ENCODE measurements around the gene STXBP3. TPM values are rescaled to one million over a fixed set of nuclear protein-coding genes. Genes with fewer than 3 reads are reported as not detected.
A peak's percentile ranks its signal among the peaks of the same experiment; 100 is the strongest.

Gene STXBP3
- total and polyA plus RNA-seq, 2 donors (not counting 1 experiment from before 2014, with no cell fraction given), result 55.3 to 71.0 TPM

- no peak for TF ChIP-seq CTCF (conservative IDR thresholded peaks at IDR 0.05 in 1 of 2, IDR thresholded peaks at IDR 0.05 in 1 of 2; ENCODE audit: low read depth in 1 of 2, low read length in 2 of 2)
- no peak for TF ChIP-seq EZH2 (IDR thresholded peaks at IDR 0.05; ENCODE audit: low read length, missing control alignments)
- Histone ChIP-seq H3K79me2 (ENCODE audit: control insufficient read depth, insufficient read depth, low read length) (no peaks in the 10 kb centered on the region), H3K4me1 (ENCODE audit: control insufficient read depth, extremely low read depth, insufficient read depth, low read length) (peaks cover 15% of the 10 kb centered on the region), H2AFZ (ENCODE audit: low read length) (no peak overlapping the region), H3K27ac (ENCODE audit: insufficient read depth, low read length) (peak overlapping the region; percentile 26), H3K4me3 (replicated peaks in 1 of 4; ENCODE audit: control extremely low read depth in 1 of 4, insufficient read depth in 1 of 4, low read depth in 3 of 4, low read length in 4 of 4) (no peak overlapping the region), H3K36me3 (ENCODE audit: control insufficient read depth, insufficient read depth, low read length) (peaks cover 8% of the 10 kb centered on the region), H3K27me3 (ENCODE audit: control insufficient read depth, insufficient read depth, low read length) (no peaks in the 10 kb centered on the region), H4K20me1 (ENCODE audit: control insufficient read depth, extremely low read depth, insufficient read depth, low read length) (no peaks in the 10 kb centered on the region), H3K9me3 (ENCODE audit: control insufficient read depth, insufficient read depth, low read depth, low read length) (no peaks in the 10 kb centered on the region), H3K9ac (ENCODE audit: insufficient read depth, low read length) (no peak overlapping the region), H3K4me2 (ENCODE audit: extremely low read depth, insufficient read depth, low read length) (peak overlapping the region; percentile 86)
- DNase-seq (ENCODE audit: low read depth in 2 of 2), result peak; percentile 80 to 81
Measured at GRCh38 chr1:108704496-108704895, 42.0 kb upstream of the STXBP3 start.

- Histone ChIP-seq H3K4me2 (ENCODE audit: extremely low read depth, insufficient read depth, low read length) (no peak overlapping the region), H3K79me2 (ENCODE audit: control insufficient read depth, insufficient read depth, low read length) (no peaks in the 10 kb centered on the region), H3K36me3 (ENCODE audit: control insufficient read depth, insufficient read depth, low read length) (no peaks in the 10 kb centered on the region), H3K4me1 (ENCODE audit: control insufficient read depth, extremely low read depth, insufficient read depth, low read length) (peaks cover 15% of the 10 kb centered on the region), H2AFZ (ENCODE audit: low read length) (no peak overlapping the region), H3K4me3 (replicated peaks in 1 of 4; ENCODE audit: control extremely low read depth in 1 of 4, insufficient read depth in 1 of 4, low read depth in 3 of 4, low read length in 4 of 4) (no peak overlapping the region), H4K20me1 (ENCODE audit: control insufficient read depth, extremely low read depth, insufficient read depth, low read length) (no peaks in the 10 kb centered on the region), H3K27me3 (ENCODE audit: control insufficient read depth, insufficient read depth, low read length) (no peaks in the 10 kb centered on the region), H3K9ac (ENCODE audit: insufficient read depth, low read length) (no peak overlapping the region), H3K9me3 (ENCODE audit: control insufficient read depth, insufficient read depth, low read depth, low read length) (no peaks in the 10 kb centered on the region), H3K27ac (ENCODE audit: insufficient read depth, low read length) (no peak overlapping the region)
- DNase-seq (ENCODE audit: low read depth in 2 of 2), result no peak
- no peak for TF ChIP-seq CTCF (conservative IDR thresholded peaks at IDR 0.05 in 1 of 2, IDR thresholded peaks at IDR 0.05 in 1 of 2; ENCODE audit: low read depth in 1 of 2, low read length in 2 of 2)
- TF ChIP-seq EZH2 (IDR thresholded peaks at IDR 0.05; ENCODE audit: low read length, missing control alignments), result no peak
Measured at GRCh38 chr1:108706643-108707042, 39.8 kb upstream of the STXBP3 start.

- Histone ChIP-seq H3K4me1 (ENCODE audit: control insufficient read depth, extremely low read depth, insufficient read depth, low read length) (peaks cover 11% of the 10 kb centered on the region), H2AFZ (ENCODE audit: low read length) (no peak overlapping the region)
Measured at GRCh38 chr1:108708691-108709660, 37.5 kb upstream of the STXBP3 start.

More at GRCh38 chr1:108708691-108709660, 37.5 kb upstream of the STXBP3 start:
- H3K36me3 ChIP-seq (ENCODE audit: control insufficient read depth, insufficient read depth, low read length), result no peaks in the 10 kb centered on the region
- no peak overlapping the region for H3K27ac ChIP-seq (ENCODE audit: insufficient read depth, low read length)
- H3K4me3 ChIP-seq (replicated peaks in 1 of 4; ENCODE audit: control extremely low read depth in 1 of 4, insufficient read depth in 1 of 4, low read depth in 3 of 4, low read length in 4 of 4), result no peak overlapping the region
- no peaks in the 10 kb centered on the region for H3K27me3 ChIP-seq (ENCODE audit: control insufficient read depth, insufficient read depth, low read length)
- no peak overlapping the region for H3K4me2 ChIP-seq (ENCODE audit: extremely low read depth, insufficient read depth, low read length)
- TF ChIP-seq EZH2 (IDR thresholded peaks at IDR 0.05; ENCODE audit: low read length, missing control alignments) (no peak), CTCF (conservative IDR thresholded peaks at IDR 0.05 in 1 of 2, IDR thresholded peaks at IDR 0.05 in 1 of 2; ENCODE audit: low read depth in 1 of 2, low read length in 2 of 2) (peak in 1 of 2 donors; percentile 8)
- no peak for DNase-seq (ENCODE audit: low read depth in 2 of 2)
- H3K79me2 ChIP-seq (ENCODE audit: control insufficient read depth, insufficient read depth, low read length), result no peaks in the 10 kb centered on the region
- H4K20me1 ChIP-seq (ENCODE audit: control insufficient read depth, extremely low read depth, insufficient read depth, low read length), result no peaks in the 10 kb centered on the region
- no peaks in the 10 kb centered on the region for H3K9me3 ChIP-seq (ENCODE audit: control insufficient read depth, insufficient read depth, low read depth, low read length)
- H3K9ac ChIP-seq (ENCODE audit: insufficient read depth, low read length), result no peak overlapping the region
